ENCODE measurements around the gene SYT7. TPM values are rescaled to one million over a fixed set of nuclear protein-coding genes. Genes with fewer than 3 reads are reported as not detected.

SYT7 gene
- total RNA-seq, 2 experiments from 2014 or later, result not detected

- Mint-ChIP-seq H3K4me3 (no peak overlapping the region), H3K27ac (no peak overlapping the region), H3K9me3 (no peaks in the 10 kb centered on the region), H3K27me3 (peaks cover 42% of the 10 kb centered on the region), H3K36me3 (no peaks in the 10 kb centered on the region), H3K4me1 (peaks cover 4% of the 10 kb centered on the region)
- DNase-seq, result peak; percentile 11
Measured at GRCh38 chr11:61580271-61580888, 496 bp downstream of the SYT7 start.

GRCh38 chr11:61579676-61580270, 1.1 kb downstream of the SYT7 start:
- Mint-ChIP-seq H3K27me3 (peaks cover 42% of the 10 kb centered on the region), H3K36me3 (no peaks in the 10 kb centered on the region), H3K9me3 (no peaks in the 10 kb centered on the region), H3K4me3 (peak overlapping the region; percentile 22), H3K4me1 (peaks cover 4% of the 10 kb centered on the region), H3K27ac (no peak overlapping the region)
- DNase-seq, result no peak

GRCh38 chr11:61578819-61579675, 1.8 kb downstream of the SYT7 start:
- H3K4me1 Mint-ChIP-seq, result peaks cover 4% of the 10 kb centered on the region
- no peak overlapping the region for H3K4me3 Mint-ChIP-seq
- H3K9me3 Mint-ChIP-seq, result no peaks in the 10 kb centered on the region
- H3K27ac Mint-ChIP-seq, result no peak overlapping the region
- no peak for DNase-seq
- H3K27me3 Mint-ChIP-seq, result peaks cover 42% of the 10 kb centered on the region
- H3K36me3 Mint-ChIP-seq, result no peaks in the 10 kb centered on the region

- H3K36me3 Mint-ChIP-seq, result no peaks in the 10 kb centered on the region
- no peaks in the 10 kb centered on the region for H3K9me3 Mint-ChIP-seq
- H3K4me1 Mint-ChIP-seq, result peaks cover 4% of the 10 kb centered on the region
- no peak overlapping the region for H3K4me3 Mint-ChIP-seq
- DNase-seq, result no peak
- H3K27me3 Mint-ChIP-seq, result peaks cover 41% of the 10 kb centered on the region
- no peak overlapping the region for H3K27ac Mint-ChIP-seq
Measured at GRCh38 chr11:61577383-61578118, 3.3 kb downstream of the SYT7 start.

- DNase-seq, result no peak
- Mint-ChIP-seq H3K4me1 (no peaks in the 10 kb centered on the region), H3K9me3 (no peaks in the 10 kb centered on the region), H3K4me3 (no peak overlapping the region), H3K27ac (no peak overlapping the region), H3K27me3 (peaks cover 31% of the 10 kb centered on the region), H3K36me3 (no peaks in the 10 kb centered on the region)
Measured at GRCh38 chr11:61575886-61576861, 4.7 kb downstream of the SYT7 start.

GRCh38 chr11:61574611-61575010, 6.3 kb downstream of the SYT7 start:
- no peaks in the 10 kb centered on the region for H3K36me3 Mint-ChIP-seq
- no peaks in the 10 kb centered on the region for H3K4me1 Mint-ChIP-seq
- no peak overlapping the region for H3K27ac Mint-ChIP-seq
- no peak for DNase-seq
- peaks cover 38% of the 10 kb centered on the region for H3K27me3 Mint-ChIP-seq
- H3K4me3 Mint-ChIP-seq, result no peak overlapping the region
- no peaks in the 10 kb centered on the region for H3K9me3 Mint-ChIP-seq

GRCh38 chr11:61572913-61573312, 8.0 kb downstream of the SYT7 start:
- no peak for DNase-seq
- H3K4me3 Mint-ChIP-seq, result no peak overlapping the region
- no peaks in the 10 kb centered on the region for H3K36me3 Mint-ChIP-seq
- no peaks in the 10 kb centered on the region for H3K9me3 Mint-ChIP-seq
- no peak overlapping the region for H3K27ac Mint-ChIP-seq
- H3K27me3 Mint-ChIP-seq, result peaks cover 36% of the 10 kb centered on the region
- H3K4me1 Mint-ChIP-seq, result no peaks in the 10 kb centered on the region

- Mint-ChIP-seq H3K36me3 (no peaks in the 10 kb centered on the region), H3K4me3 (no peak overlapping the region), H3K4me1 (no peaks in the 10 kb centered on the region), H3K9me3 (no peaks in the 10 kb centered on the region), H3K27me3 (peaks cover 40% of the 10 kb centered on the region), H3K27ac (no peak overlapping the region)
- no peak for DNase-seq
Measured at GRCh38 chr11:61571869-61572268, 9.0 kb downstream of the SYT7 start.

GRCh38 chr11:61571337-61571736, 9.5 kb downstream of the SYT7 start:
- Mint-ChIP-seq H3K4me3 (no peak overlapping the region), H3K27me3 (peaks cover 46% of the 10 kb centered on the region), H3K9me3 (no peaks in the 10 kb centered on the region), H3K36me3 (no peaks in the 10 kb centered on the region), H3K4me1 (no peaks in the 10 kb centered on the region), H3K27ac (no peak overlapping the region)
- no peak for DNase-seq

GRCh38 chr11:61569701-61570100, 11.2 kb downstream of the SYT7 start:
- no peak for DNase-seq
- H3K9me3 Mint-ChIP-seq, result no peaks in the 10 kb centered on the region
- H3K4me1 Mint-ChIP-seq, result no peaks in the 10 kb centered on the region
- no peak overlapping the region for H3K27ac Mint-ChIP-seq
- H3K36me3 Mint-ChIP-seq, result no peaks in the 10 kb centered on the region
- peaks cover 55% of the 10 kb centered on the region for H3K27me3 Mint-ChIP-seq
- H3K4me3 Mint-ChIP-seq, result no peak overlapping the region

GRCh38 chr11:61569018-61569417, 11.9 kb downstream of the SYT7 start:
- Mint-ChIP-seq H3K27ac (no peak overlapping the region), H3K4me3 (no peak overlapping the region), H3K9me3 (no peaks in the 10 kb centered on the region), H3K36me3 (no peaks in the 10 kb centered on the region), H3K27me3 (peaks cover 59% of the 10 kb centered on the region), H3K4me1 (no peaks in the 10 kb centered on the region)
- no peak for DNase-seq

GRCh38 chr11:61567286-61568061, 13.4 kb downstream of the SYT7 start:
- Mint-ChIP-seq H3K4me3 (no peak overlapping the region), H3K27ac (no peak overlapping the region), H3K36me3 (no peaks in the 10 kb centered on the region), H3K9me3 (no peaks in the 10 kb centered on the region), H3K4me1 (no peaks in the 10 kb centered on the region), H3K27me3 (peaks cover 63% of the 10 kb centered on the region)
- DNase-seq, result peak; percentile 80

- no peak for DNase-seq
- Mint-ChIP-seq H3K9me3 (no peaks in the 10 kb centered on the region), H3K27ac (no peak overlapping the region), H3K36me3 (no peaks in the 10 kb centered on the region), H3K27me3 (peaks cover 53% of the 10 kb centered on the region), H3K4me3 (no peak overlapping the region), H3K4me1 (no peaks in the 10 kb centered on the region)
Measured at GRCh38 chr11:61564936-61565696, 15.8 kb downstream of the SYT7 start.

Measured in activated naive CD8-positive, alpha-beta T cell treated with anti-CD3 and anti-CD28 coated beads for 36 hours (primary cell).